NCI-H1092 (cell line): ENCODE data around the gene IPO9.
"Not testable (repeated sequence)": the region's sequence is repeated elsewhere in the genome, so short reads cannot be mapped to it uniquely, and the experiment has no call there.

Experiments
- DNase-seq: peaks from one replicate; lab custom pipeline; 2025; lab: John Stamatoyannopoulos, UW

The IPO9 gene

DNA sequence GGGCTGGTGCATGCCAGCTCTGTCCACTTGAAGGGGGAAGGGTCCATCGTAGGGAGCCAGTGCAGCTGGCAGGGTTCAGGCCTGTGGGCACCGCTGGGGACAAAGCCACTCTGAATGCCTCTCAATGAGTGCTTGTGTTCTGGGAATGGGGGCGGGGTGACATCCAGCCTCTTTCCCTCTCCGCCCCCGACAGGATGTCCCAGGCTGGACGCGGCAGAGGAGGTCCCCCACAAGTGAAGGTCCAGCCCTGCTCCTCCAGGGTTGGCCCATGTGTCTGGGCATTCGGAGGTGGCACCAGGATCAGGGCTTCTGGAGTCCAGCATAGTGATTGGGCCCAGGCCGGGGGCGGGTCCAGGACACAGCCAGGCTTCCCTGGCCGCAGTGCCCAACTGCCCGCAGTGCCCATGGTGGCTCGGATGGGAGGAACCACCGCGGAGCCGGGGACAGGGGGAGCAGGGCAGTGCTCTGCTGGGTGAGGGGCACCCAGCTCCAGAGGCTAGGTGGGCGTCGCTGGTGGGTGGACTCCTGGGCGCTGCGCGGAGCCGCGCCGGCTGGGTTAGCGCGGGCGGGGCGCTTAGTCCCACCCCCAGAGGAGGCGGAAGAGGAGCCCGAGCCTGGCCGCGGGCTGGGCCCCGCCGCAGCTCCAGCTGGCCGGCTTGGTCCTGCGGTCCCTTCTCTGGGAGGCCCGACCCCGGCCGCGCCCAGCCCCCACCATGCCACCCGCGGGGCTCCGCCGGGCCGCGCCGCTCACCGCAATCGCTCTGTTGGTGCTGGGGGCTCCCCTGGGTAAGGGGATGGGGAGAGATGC is 59.5 kb downstream of the IPO9 start, which contains the start of gene SHISA4:
SHISA4 (plus strand) TSS at position 617 of the 808 bp plus-strand sequence; CDS start at position 714, 97 bp downstream.
- no peak for DNase-seq

DNA sequence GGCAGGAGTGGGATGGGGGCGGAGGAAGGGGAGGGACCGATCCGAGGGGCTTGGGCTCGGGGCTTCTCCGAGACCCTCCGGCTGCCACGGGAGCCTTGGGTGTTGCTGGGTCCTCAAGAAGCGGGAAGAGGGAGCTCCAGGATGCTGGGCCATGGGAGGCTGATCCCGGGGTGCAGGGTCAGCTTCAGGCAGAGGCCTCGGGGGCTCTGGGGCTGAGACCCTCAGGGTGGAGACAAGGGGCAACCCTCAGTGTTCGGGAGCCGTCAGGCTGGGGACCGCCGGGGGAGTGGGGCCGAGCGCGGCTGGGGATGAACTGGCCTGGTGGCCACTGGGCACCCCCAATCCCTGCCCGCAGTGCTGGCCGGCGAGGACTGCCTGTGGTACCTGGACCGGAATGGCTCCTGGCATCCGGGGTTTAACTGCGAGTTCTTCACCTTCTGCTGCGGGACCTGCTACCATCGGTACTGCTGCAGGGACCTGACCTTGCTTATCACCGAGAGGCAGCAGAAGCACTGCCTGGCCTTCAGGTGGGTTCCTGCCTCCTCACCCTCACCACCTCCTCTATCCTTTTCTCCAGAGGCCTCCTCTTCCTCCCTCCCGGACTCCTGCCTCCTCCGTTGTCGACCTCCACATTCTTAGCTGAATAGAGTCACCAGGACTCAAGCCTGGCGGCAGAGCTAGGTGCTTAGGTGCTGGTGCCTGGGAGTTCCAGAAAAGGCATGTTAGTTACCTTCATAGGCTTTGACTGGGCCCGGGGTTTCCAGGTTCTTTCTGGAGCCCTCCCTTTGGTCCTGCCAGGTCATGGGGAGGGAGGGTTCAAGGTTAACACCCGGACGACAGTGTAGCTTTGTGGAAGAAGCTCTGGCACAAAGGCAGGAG is 60.4 kb downstream of the IPO9 start:
- DNase-seq: no peak

DNA sequence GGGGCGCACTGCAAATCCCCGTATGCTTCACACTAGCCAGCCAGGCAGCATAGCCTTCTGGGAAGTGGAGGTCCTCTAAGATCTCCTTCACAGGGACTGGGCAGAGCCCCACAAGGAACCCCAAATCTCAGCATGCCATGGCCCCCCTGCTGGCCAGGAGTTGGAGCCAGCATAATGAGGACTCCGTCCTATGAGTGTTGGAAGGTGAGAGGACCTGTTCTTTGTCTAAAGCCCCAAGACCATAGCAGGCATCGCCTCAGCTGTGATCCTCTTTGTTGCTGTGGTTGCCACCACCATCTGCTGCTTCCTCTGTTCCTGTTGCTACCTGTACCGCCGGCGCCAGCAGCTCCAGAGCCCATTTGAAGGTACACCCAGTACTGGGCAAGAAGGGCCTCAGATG is 61.3 kb downstream of the IPO9 start:
- no peak for DNase-seq

DNA sequence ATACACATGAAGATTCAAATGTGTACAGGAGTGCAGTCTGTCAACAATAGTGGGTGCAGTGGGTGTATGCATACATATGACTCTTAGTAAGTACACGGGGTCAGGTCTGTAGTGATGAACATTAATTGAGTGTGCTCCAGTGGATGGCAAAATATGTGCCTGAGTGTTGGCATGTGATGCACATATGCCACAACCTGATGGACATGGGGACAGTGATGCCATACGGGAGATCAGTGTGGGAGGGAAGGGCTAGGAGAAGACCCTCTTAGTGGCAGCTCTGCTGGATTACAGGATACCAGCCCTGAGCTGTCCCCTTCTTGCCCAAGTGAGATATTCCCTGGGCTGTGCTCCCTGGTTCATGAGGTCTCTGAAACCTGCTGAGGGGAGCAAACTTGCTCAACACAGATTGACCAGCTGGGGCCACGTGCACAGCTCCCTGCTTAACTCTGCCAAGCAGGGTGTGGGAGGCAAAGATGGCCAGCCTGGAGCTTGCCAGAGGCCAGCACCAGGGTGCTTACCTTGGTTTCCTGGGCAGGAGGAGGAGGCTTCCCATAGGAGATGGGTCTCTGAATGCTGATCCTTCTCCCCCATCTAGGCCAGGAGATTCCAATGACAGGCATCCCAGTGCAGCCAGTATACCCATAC is 62.0 kb downstream of the IPO9 start:
- no peak for DNase-seq

DNA sequence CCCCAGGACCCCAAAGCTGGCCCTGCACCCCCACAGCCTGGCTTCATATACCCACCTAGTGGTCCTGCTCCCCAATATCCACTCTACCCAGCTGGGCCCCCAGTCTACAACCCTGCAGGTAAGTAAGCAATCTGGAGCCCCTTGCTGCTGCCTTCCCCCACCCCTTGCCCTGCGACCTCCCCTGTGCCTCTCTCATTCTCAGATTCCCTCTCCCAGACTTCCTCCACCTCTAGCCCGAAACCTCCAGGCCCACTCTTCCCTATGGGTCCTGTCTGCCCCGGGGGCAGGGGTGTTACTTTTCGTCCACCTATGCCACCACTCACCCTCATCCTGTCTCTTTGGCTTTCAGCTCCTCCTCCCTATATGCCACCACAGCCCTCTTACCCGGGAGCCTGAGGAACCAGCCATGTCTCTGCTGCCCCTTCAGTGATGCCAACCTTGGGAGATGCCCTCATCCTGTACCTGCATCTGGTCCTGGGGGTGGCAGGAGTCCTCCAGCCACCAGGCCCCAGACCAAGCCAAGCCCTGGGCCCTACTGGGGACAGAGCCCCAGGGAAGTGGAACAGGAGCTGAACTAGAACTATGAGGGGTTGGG is 62.6 kb downstream of the IPO9 start:
- DNase-seq: no peak

DNA sequence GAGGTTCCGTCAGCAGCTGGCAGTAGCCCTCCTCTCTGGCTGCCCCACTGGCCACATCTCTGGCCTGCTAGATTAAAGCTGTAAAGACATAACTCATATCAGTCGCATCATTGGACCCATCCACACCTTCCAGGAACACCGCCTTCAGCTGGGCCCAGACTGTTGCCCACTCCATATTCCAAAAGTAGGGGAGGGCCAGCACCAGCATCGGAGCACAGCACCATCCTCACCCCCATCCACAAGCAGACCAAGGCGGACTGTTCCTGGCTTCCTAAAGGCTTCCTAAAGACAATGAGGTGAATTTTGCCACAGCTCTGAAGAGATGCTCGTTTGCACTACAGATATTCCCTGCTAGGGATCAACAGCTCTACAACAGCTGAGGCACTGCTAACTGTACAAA is 63.3 kb downstream of the IPO9 start:
- DNase-seq: no peak

DNA sequence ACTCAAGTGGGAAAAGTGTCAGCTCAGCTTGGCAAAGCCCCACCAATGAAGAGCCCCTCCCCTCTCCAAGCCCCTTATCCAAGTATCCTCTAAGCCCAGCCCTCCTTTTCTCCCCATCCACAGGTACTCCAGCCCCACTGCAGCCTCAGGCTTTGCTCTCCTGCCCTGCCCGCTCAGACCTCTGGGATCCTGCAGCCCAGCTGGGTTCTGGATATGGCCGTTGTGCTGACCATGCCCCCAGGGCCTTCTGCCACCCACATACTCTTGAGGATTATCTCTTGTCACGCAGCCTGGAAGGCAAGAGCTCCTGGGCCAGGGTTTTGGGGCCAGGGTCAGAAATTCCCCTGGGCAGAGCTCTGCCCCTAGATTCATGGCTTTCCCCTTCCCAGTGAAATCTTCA is 64.5 kb downstream of the IPO9 start:
- no peak for DNase-seq

DNA sequence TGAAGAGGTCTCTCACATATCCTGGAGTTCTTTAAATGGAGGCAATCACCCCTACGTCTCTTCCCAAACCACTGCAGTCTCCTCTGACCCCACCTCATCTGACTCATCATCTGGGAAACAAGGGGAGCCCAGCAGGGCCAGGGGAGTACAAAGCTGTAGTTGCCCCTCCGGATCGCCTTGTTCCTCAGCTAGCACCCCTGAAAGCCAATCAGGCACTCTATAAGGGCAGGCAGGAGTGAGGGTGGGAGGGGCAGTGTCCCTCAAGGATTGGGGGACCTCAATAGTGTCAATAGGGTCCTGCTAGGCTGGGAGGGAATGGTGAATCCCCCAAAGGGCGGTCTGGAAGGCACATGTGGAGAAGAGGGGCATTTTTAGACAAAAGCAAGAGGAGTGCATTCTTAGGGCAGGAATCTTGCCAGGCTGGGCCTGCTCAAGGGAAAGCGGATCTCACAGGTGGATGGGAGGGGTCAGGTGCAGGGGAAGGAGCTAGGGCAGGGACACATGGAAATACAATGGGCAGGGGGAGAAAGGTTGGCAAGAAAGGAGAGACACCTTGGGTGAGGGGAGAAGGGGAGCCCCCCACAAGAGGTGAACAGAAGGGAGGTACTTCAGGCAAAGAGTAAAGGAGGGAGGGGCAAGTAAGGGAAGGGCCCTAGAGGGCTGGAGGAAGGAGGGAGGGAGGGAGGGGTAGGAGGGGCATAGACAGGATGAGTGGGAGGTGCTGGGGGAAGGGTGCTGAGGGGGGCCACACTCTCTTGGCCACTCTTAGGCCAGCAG is 65.6 kb downstream of the IPO9 start:
- no peak for DNase-seq

DNA sequence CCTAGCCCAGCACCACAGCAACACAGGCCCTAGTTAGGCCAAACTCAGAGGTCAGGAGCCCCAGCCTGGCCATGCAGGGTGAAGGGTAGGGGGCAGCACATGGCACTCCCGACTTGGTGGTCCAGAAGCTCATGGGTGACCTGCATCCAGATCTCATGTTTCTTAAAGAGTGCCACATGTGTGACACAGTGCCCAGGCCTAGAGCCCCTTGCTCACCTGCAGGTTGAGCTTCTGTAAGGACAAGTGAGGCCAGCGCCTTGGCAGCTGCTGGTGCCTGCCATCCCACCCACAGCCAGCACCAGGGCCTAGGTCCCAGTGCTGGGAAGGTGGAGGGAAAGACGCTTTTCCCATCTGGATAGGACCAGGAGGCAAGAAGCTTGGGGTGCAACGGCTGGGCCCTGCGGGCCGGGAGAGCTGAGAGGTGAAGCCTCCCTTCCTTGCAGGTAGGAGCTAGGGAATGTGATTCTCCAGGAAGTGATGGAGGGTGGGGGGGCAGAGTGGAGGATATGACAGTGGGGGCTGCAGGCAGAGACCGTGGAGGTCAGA is 66.2 kb downstream of the IPO9 start:
- DNase-seq: no peak

DNA sequence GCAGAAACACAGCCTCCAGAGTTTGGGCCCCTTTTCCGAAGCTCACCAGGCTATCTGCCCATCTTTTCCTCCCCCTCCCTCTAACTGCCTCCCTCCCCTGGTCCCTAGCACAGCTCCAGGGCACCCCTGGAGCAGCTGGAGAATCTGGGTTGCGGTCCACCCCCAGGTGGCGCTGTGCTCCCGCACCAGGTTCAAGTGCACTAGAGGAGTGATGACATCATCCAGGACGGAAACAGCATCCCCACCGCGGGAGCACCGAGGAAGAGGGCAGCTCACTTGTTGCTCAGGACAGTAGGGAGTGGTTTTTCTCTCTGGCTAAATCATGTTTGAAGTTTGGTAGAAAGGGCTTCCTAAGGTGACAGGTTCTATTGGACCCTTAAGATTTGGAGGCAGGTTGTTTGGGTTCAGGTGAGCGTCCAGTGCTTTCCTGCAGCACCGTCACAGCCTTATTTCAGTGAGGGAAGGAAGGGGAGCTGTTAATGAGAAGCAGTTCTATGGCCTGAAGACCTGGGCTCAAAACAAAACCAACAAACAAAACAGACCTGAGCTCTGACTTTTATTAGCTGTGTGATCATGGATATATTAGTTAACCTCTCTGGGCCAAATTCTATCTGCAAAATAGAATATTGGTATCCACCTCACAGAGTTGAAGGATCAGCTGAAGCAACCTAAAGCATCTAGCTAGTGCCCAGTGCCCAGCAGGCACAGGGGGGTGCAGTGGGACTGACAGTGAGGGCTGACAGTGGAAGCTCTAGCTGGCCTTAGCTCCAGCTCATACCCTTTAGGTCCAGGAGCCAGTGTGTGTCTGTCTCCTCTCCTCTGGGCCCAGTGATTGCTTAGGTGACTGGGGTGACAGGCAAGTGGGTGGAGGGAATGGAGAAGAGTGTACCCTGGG is 67.2 kb downstream of the IPO9 start:
- DNase-seq: peak; percentile 76

DNA sequence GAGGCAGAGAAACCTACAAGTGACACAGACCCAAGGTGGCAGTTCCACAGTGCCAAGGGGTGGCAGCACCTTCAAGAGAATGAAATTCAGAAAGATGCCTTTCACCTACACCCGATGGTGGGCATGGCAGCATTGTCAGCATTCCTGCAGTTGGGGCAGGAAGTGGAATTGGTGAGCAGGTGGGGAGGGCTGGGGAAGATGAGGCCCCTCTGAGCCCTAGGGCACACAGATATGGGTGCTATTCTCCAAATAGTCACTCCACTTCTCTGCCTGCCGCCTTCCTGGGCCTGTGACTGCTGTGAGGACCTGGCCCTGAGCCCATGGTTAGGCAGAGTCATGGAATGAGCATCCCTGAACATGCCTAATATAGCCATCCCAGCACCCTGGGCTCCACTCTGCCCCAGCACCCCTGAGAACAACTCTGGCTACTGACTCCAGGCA is 68.0 kb downstream of the IPO9 start:
- no peak for DNase-seq

DNA sequence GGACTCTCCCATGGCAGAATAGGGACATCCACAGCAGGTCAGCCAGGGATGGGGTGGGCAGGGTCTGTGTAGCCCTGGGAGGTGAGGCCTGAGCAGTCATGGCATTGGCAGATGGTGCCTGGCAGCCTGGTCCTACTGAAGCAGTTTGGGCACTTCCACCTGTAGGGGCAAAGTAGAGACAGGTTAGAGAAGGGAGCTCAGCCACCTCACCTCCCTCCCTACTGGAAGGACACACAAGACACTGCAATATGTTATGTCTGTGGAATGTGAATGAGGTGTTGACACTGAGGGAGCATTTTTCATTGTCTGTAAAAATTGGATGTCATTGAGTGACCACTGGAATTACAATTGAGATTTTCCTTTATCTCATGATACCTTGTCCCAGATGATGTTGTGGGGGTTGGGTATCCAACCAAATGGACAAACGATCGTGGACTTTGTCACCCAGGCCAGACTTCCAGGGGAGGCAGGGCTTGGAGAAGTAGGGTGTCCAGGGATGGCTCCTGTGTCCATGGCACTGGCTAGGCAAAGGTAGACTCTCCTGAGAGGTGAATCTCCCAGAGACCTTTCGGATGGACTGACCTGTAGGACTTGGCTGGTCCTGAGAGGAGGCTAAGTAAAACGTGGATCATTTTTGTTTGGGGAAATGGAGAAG is 69.4 kb downstream of the IPO9 start:
- DNase-seq: no peak

DNA sequence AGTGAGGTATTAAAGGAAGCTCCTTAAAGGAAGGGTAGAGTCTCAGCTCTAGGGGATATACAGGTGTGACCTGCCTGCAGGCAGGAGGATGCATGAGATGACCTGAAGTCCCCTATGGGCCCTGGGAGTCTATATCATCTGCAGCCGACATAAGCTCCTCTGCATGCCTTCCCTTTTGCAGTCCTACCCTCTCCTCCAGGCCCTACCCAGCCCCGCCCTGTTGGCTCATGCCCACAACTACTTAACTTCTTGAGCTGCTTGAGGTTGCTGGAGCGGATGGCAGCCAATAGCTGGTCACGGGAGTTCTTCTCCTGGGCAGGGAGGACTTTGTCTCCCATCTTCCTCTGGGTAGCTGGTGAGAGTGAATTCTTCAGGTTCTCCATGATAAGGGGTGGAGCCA is 70.0 kb downstream of the IPO9 start:
- no peak for DNase-seq

DNA sequence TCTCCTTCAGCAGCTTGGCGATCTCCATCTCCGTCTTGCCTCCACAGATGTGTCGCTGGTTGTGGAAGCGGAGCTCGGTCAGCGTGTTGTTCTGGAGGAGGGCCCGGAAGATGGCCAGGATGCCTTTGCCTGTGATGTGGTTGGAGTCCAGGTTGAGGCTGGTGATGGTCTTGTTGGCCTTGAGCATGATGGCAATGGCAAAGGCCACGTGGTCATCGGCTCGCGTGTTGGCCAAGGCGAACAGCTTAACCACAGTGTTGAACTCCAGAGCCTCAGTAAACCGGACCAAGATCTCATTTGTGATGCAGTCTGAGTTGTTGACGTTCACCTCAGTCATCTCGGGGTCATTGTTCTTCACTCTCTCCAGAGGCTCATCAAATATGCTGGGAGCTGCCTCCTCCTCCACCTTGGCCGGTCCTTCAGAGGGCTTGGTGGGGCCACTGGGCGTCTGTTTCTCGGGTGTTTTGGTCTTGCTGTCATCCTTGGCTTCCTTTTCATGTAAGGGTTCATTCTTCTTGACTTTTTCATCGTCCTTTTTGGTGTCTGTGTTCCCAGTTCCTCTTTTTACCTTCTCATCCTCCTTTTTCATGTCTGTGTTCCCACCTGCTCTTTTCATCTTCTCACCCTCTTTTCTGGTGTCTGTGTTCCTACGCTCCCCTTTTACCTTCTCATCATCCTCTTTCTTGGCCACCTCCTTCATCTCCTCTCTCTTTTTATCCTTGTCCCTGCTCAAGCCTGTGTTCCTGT is 70.9 kb downstream of the IPO9 start:
- no peak for DNase-seq

DNA sequence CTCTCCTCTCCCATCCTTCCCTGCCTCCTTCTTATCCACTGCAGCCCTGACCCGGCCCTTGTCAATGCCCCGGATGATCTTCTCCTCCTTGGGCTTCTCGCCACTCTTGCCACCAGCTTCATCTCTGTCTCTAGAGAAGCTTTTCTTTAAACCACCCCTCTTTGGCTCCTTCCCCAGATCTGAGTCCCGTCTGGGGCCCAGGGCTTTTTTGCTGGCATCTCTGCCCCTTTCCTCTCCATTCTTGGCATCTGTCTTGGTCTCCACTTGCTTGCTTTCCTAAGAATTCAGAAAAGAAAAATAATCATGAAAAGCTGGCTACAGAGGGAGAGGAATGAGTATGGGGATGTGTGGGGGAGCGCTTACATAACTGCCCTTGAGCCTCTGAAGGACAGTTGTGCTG is 71.5 kb downstream of the IPO9 start:
- no peak for DNase-seq

DNA sequence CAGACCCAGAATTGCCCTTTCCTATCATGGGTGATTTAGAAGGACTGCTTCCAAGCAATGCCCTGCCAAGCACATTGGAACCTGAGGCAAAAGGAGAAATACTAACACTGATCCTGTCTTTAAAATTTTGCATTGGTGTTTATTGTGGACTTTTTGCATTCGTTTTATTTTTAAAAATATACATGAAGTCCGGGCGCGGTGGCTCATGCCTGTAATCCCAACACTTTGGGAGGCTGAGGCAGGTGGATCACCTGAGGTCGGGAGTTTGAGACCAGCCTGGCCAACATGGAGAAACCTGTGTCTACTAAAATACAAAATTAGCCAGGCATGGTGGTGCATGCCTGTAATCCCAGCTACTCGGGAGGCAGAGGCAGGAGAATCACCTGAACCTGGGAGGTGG is 72.1 kb downstream of the IPO9 start:
- not testable (repeated sequence) for DNase-seq

DNA sequence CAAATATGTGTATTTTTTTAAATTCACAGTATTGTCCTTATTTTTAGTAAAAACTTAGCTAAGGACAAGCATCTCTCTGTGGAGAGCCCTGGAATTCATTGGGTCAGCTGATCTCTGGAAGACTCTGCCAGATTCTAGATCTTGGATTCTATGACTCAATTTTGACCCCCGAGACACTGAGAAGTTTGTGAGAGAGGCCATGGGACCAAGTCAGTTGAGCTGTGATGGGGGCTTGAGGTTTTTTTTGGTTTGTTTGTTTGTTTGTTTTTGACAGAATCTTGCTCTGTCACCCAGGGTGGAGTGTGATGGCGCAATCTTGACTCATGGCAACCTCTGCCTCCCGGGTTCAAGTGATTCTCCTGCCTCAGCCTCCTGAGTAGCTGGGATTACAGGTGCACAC is 73.2 kb downstream of the IPO9 start:
- DNase-seq: no peak

DNA sequence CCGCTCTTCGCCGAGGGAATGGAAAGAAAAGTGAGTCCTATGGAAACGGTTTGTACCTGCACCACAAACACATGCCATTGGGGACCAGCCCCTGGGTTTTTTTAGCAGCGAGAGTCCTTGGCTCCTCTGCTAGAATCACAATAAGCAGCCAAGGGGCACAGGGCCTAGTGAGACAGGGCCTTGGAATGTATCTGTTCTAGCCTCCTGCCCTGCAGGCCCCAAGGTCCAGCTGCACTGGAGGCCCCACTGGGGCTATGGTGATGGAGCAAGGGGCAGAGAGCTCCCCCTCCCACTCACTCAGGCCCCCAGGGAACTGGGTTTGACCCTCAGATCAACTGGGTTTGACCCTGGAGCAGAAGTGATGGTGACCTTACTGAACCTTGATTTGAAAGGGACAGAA is 74.2 kb downstream of the IPO9 start:
- DNase-seq: no peak

DNA sequence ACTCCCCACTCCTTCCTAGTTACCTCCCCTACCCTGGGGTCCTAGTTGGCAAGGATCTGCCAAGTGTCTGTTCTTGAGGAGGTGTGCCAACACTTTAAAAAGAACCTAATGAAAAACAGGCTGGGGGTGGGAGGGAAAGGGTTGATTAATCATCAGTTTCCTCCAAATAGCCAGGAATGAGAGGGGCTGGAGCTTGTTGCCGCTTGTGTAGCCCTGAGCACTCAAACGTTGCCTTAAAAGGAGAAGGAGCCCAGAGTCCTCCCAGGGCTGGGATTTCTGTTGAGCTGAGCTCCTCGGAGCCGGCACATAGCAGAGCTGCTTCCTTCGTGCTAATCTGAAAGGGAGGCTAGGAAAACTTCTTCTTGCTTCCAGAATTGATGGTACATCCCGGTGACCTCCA is 75.6 kb downstream of the IPO9 start:
- no peak for DNase-seq
